GM18870 (cell line): Measurements from ENCODE around the gene SPATA2.
"Not testable (repeated sequence)": the region's sequence is repeated elsewhere in the genome, so short reads cannot be mapped to it uniquely, and the experiment has no call there.

Experiments used
- ATAC-seq: cut with Tn5 transposase; IDR thresholded peaks from one replicate; pipeline ENCODE4 v1.9.1; 2021; ENCODE audit warnings: moderate library complexity; ENCODE audit not compliant: unreplicated experiment

The SPATA2 gene

DNA sequence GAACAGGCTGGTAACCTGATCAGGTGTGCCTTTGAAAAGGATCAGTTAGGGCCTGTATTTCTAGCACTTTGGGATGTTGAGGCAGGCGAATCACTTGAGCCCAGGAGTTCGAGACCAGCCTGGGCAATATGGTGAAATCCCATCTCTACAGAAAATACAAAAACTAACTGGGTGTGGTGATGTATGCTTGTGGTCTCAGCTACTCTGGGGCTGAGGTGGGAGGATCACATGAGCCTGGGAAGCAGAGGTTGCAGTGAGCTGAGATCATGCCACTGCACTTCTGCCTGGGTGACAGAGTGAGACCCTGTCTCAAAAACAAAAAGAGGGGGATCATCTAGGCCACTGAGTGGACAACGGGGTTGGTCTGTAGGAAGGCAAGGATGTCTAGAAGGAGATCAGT is 54.1 kb downstream of the SPATA2 start:
- not testable (repeated sequence) for ATAC-seq

DNA sequence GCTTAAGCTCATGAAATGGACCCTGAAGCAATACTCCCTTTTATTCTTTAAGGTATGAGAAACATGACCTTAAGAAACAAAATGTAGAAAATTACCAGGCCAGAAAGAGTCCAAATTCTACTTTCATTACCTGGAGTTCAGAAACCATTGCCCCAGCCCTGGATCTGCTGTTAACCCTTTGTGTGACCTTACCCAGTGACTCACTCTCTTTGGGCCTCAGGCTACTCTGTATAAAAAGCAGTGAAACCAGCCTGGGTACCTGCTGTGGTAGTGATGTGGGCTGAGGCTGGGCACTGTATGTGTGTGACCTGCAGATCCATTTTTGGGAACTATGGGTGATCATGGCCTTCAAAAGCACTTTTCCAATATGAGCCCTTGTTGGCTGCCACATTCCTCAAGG is 55.5 kb downstream of the SPATA2 start:
- ATAC-seq = no peak

DNA sequence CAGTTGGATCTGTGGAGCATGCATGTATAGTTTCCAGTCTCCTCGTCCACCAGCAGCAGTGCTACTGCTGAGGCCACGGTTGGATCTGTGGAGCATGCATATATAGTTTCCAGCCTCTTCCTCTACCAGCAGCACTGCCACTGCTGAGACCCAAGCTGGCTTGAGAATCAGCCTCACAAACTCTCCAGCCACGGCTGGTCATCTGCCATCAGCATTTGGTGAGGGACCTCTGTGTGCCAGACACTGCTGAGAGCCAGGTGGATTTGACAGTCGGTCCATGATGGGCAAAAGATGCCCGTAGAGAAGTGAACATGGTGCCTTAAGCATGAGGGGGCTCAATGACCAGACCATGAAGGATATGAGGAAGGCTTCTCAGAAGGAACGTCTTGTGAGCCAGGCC is 56.3 kb downstream of the SPATA2 start:
- ATAC-seq = no peak

DNA sequence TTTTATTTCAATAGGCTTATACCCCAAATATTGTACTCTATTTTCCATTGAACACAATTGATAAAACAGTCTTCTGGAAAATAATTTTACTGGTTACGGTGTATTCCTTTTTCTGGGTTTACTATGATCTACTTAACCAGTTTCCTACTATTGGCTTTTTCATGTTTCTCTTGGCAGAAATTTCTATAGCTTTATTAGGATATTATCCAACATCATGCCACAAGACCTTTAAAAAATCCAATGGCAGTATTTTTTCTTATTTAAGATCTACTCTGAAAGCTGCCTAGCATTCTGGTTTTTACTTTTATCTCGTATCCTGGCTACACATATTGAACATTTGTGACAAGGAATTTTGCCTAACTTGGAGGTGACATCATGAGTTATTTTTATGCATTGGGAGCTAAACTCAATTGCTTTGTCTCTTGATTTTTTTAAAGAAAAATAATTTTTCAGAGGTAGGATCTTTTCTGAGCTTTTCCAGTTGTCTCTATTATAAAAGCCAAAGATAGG is 57.2 kb downstream of the SPATA2 start:
- ATAC-seq = no peak

DNA sequence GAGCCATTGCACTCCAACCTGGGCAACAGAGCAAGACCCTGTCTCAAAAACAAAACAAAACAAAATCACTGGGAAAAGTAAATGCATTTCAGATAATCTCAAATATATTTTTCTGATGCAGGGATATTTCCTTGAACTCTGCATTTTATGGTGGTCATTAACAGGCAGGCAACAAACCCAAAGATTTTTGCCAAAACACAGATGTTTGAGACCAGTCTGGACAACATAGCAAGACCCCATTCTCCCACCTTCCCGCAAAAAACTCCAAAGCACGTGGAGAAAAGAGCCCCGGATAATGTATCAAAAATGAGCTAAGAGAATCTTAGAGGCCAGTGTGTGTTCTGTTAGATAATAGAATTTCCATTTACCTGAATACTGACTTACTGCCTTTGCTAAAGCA is 58.4 kb downstream of the SPATA2 start:
- ATAC-seq = no peak

DNA sequence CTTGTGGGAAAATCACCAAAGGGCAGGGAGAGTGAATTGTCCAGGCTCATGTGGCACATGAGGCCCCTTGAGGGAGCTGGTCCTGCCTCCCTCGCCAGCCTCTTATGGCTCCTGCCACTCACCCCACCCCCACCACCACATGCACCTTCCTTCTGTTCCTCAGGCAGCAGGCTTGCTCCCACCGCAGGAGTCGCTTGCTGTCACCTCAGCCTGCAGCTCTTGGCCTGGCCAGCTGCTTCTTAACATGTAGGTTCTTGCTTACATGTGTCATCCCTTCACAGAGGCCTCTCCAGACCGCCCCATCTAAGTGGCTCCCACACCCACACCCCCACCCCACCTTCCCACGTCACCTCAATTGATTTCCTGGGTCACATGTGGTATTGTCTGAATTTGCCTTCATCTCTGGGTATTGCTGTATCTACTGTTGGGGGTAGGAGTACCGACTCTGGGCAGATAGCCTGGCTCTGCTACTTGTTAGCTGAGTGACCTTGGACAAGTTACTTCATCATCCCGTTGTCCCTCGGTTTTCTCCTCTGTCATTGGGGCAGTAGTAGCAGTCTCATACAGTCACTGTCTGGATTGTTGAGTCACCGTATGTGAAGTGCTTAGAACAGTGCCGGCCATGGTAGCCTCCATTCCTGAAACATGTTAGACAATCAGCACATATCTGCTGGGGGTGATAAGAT is 61.0 kb downstream of the SPATA2 start:
- no peak for ATAC-seq

DNA sequence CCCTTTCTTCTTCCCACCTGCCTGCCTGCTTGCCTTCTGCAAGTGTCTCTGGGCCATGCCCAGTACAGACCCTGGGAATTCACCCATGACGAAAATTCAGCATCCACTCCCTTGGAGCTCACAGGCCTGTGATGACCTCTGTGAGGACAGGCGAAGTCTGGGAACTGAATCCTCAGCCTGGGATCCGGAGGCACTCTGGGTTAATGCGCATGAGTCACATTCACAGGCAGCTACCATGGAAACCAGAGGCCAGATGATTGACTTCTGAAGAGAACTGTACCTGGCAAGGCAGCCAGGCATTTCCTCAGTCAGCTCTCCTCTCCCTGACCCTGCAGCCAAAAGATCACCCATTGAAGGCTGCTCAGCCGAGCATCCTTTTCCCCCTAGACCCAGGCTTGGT is 61.7 kb downstream of the SPATA2 start:
- ATAC-seq = no peak
